ENCODE results near the gene CARD9. TPM values are rescaled to one million over a fixed set of nuclear protein-coding genes. Genes with fewer than 3 reads are reported as not detected.

Gene CARD9
- total RNA-seq, 2 donors from 2014 or later, result 0.35 to 1.5 TPM

DNA sequence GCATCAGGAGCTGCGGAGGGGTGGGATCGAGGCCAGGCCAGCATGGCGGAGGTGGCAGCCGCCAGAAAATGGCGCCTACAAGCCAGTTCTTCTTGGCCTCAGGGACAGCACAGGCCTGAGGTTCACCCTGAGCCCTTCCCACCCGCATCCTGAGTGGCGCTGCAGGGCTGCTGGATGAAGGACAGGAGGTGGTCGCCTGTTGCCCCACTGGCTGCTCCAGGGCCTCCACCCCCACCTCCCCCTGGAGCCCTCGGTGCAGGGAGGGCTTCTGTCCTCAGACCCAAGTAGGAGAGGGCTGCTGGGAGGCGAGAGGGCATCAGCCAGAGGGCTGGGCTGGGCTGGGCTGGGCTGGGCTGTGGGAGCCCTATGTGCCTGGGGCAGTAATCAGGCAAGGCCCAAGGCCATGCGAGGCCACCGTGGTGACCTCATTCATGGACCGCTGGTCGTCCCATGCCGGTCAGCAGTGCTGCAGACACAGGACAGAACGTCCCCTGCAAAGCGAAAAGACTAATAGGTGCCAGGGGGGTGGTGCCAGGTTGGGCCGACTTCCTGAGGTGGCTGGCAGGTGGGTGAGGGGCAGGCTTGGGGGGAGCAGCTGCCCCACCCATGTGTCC lies 32.3 kb downstream of the CARD9 start:
- Histone ChIP-seq H3K9ac (ENCODE audit: extremely low read depth, low read length, poor library complexity, severe bottlenecking) (no peak overlapping the region), H3K4me1 (ENCODE audit: control insufficient read depth, insufficient read depth, low read length) (peaks cover 6% of the 10 kb centered on the region), H3K9me3 (ENCODE audit: control insufficient read depth, low read length) (no peaks in the 10 kb centered on the region), H3K36me3 (ENCODE audit: control insufficient read depth, insufficient read depth, low read length) (no peaks in the 10 kb centered on the region), H3K27ac (ENCODE audit: low read depth, low read length) (no peak overlapping the region), H3K4me3 (ENCODE audit: low read length) (no peak overlapping the region), H3K27me3 (ENCODE audit: control insufficient read depth, insufficient read depth, low read length, poor library complexity, severe bottlenecking) (no peaks in the 10 kb centered on the region)
- TF ChIP-seq, protein P1, sequence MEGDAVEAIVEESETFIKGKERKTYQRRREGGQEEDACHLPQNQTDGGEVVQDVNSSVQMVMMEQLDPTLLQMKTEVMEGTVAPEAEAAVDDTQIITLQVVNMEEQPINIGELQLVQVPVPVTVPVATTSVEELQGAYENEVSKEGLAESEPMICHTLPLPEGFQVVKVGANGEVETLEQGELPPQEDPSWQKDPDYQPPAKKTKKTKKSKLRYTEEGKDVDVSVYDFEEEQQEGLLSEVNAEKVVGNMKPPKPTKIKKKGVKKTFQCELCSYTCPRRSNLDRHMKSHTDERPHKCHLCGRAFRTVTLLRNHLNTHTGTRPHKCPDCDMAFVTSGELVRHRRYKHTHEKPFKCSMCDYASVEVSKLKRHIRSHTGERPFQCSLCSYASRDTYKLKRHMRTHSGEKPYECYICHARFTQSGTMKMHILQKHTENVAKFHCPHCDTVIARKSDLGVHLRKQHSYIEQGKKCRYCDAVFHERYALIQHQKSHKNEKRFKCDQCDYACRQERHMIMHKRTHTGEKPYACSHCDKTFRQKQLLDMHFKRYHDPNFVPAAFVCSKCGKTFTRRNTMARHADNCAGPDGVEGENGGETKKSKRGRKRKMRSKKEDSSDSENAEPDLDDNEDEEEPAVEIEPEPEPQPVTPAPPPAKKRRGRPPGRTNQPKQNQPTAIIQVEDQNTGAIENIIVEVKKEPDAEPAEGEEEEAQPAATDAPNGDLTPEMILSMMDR (conservative IDR thresholded peaks at IDR 0.05), result no peak
- Mint-ChIP-seq H3K27me3 (ENCODE audit: insufficient read depth) (no peaks in the 10 kb centered on the region), H3K36me3 (ENCODE audit: low read depth) (no peaks in the 10 kb centered on the region), H3K9me3 (no peaks in the 10 kb centered on the region), H3K4me3 (no peak overlapping the region), H3K4me1 (peaks cover 4% of the 10 kb centered on the region), H3K27ac (no peak overlapping the region)
- no peak for DNase-seq
- whole genome bisulfite sequencing, 2 experiments (ENCODE audit: insufficient coverage in 1 of 2, insufficient read length in 1 of 2), result 94% methylated on average over 7 to 18 of the region's 18 CpGs

DNA sequence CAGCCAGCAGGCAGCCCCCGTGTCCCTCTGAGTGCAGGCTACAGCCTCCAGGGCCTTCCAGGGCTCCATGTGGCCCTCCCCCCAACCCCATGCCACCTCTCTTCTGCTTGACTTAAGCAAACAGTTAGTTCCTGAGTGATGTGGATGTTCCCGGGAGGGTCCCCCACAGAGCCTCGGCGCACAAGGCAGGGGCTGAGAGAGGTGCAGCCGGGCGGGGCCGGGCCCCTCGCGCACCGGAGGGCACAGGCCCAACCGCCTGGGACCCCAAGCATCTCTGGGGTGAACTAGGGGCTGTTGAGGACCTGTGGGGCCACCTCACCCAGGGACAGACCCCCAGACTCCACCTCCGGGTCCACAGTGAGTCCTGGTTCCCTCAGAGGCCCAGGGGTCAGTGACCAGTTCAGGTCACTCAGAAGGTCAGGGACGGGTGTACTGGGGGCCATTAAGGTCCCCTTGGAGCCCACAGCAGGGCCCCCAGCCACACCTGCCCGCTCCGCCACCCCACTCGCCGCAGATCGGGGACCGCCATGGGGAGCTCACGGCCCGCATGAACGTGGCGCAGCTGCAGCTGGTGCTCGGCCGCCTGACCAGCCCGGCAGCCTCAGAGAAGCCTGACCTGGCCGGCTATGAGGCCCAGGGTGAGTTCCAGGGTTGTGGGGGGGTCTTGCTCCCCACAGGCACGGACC lies 33.0 kb downstream of the CARD9 start:
- Histone ChIP-seq H3K27me3 (ENCODE audit: control insufficient read depth, insufficient read depth, low read length, poor library complexity, severe bottlenecking) (no peaks in the 10 kb centered on the region), H3K36me3 (ENCODE audit: control insufficient read depth, insufficient read depth, low read length) (no peaks in the 10 kb centered on the region), H3K4me3 (ENCODE audit: low read length) (no peak overlapping the region), H3K9ac (ENCODE audit: extremely low read depth, low read length, poor library complexity, severe bottlenecking) (no peak overlapping the region), H3K4me1 (ENCODE audit: control insufficient read depth, insufficient read depth, low read length) (peaks cover 6% of the 10 kb centered on the region), H3K27ac (ENCODE audit: low read depth, low read length) (no peak overlapping the region), H3K9me3 (ENCODE audit: control insufficient read depth, low read length) (no peaks in the 10 kb centered on the region)
- DNase-seq, result no peak
- TF ChIP-seq, protein P1 (conservative IDR thresholded peaks at IDR 0.05), result no peak
- 96 to 98% methylated on average over 6 to 28 of the region's 28 CpGs for WGBS, 2 experiments (ENCODE audit: insufficient coverage in 1 of 2, insufficient read length in 1 of 2)
- no peak overlapping the region for H3K27ac Mint-ChIP-seq
- no peak overlapping the region for H3K4me3 Mint-ChIP-seq
- H3K9me3 Mint-ChIP-seq, result no peaks in the 10 kb centered on the region
- no peaks in the 10 kb centered on the region for H3K36me3 Mint-ChIP-seq (ENCODE audit: low read depth)
- no peaks in the 10 kb centered on the region for H3K27me3 Mint-ChIP-seq (ENCODE audit: insufficient read depth)
- H3K4me1 Mint-ChIP-seq, result peaks cover 3% of the 10 kb centered on the region

- DNase-seq, result no peak
- Histone ChIP-seq H3K36me3 (ENCODE audit: control insufficient read depth, insufficient read depth, low read length) (no peaks in the 10 kb centered on the region), H3K27ac (ENCODE audit: low read depth, low read length) (no peak overlapping the region), H3K27me3 (ENCODE audit: control insufficient read depth, insufficient read depth, low read length, poor library complexity, severe bottlenecking) (no peaks in the 10 kb centered on the region), H3K9ac (ENCODE audit: extremely low read depth, low read length, poor library complexity, severe bottlenecking) (no peak overlapping the region), H3K9me3 (ENCODE audit: control insufficient read depth, low read length) (no peaks in the 10 kb centered on the region), H3K4me3 (ENCODE audit: low read length) (no peak overlapping the region), H3K4me1 (ENCODE audit: control insufficient read depth, insufficient read depth, low read length) (peaks cover 6% of the 10 kb centered on the region)
- WGBS, 2 experiments (ENCODE audit: insufficient coverage in 1 of 2, insufficient read length in 1 of 2), result 91 to 93% methylated on average over 6 to 12 of the region's 12 CpGs
- Mint-ChIP-seq H3K4me1 (peaks cover 3% of the 10 kb centered on the region), H3K36me3 (ENCODE audit: low read depth) (no peaks in the 10 kb centered on the region), H3K27me3 (ENCODE audit: insufficient read depth) (no peaks in the 10 kb centered on the region), H3K27ac (no peak overlapping the region), H3K4me3 (no peak overlapping the region), H3K9me3 (no peaks in the 10 kb centered on the region)
- TF ChIP-seq, protein P1 (conservative IDR thresholded peaks at IDR 0.05), result no peak
Observed at GRCh38 chr9:136339958-136340310, 33.5 kb downstream of the CARD9 start.
